ENCODE data around the gene NRG3. TPM values are rescaled to one million over a fixed set of nuclear protein-coding genes. Genes with fewer than 3 reads are reported as not detected.

NRG3 gene
- total and polyA plus RNA-seq, 2 of the 8 experiments (the other 6 are each of a cell fraction or from before 2014, with no cell fraction given), result 4.2 to 5.0 TPM

GRCh38 chr10:83023662-83024061 lies 1148.7 kb downstream of the NRG3 start (continued):
- TF ChIP-seq CHD7 (IDR thresholded peaks at IDR 0.05; ENCODE audit: insufficient replicate concordance, low read length) (no peak), MAX (IDR thresholded peaks at IDR 0.05) (no peak), PHF8 (conservative IDR thresholded peaks at IDR 0.05; ENCODE audit: low read depth, low read length) (no peak), USF2 (IDR thresholded peaks at IDR 0.05; ENCODE audit: low read length) (no peak)
